ENCODE measurements around the gene SLIT3.

DNA sequence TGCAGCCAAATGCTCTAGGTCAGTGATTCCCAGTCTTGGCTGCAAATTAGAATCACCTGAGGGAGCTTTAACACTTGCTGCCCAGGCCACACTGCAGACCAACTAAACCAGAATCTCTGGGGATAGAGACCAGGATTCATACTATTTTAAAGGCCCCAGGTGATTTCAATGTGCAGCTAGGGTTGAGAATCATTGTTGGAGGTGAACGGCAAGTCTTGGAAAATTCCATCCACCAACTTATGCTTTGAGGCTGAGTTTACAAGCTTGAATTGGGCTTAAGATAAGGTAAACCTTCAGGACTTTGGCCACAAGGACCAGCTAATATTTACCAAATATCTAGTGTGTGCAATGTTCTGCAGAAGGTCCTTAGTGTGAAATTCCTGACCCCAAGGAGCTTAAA lies 27.5 kb downstream of the SLIT3 start:
- TF ChIP-seq, protein P1, sequence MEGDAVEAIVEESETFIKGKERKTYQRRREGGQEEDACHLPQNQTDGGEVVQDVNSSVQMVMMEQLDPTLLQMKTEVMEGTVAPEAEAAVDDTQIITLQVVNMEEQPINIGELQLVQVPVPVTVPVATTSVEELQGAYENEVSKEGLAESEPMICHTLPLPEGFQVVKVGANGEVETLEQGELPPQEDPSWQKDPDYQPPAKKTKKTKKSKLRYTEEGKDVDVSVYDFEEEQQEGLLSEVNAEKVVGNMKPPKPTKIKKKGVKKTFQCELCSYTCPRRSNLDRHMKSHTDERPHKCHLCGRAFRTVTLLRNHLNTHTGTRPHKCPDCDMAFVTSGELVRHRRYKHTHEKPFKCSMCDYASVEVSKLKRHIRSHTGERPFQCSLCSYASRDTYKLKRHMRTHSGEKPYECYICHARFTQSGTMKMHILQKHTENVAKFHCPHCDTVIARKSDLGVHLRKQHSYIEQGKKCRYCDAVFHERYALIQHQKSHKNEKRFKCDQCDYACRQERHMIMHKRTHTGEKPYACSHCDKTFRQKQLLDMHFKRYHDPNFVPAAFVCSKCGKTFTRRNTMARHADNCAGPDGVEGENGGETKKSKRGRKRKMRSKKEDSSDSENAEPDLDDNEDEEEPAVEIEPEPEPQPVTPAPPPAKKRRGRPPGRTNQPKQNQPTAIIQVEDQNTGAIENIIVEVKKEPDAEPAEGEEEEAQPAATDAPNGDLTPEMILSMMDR (IDR thresholded peaks at IDR 0.05; ENCODE audit: poor library complexity) = no peak
- no peak for TF ChIP-seq EZH2 (IDR thresholded peaks at IDR 0.05; ENCODE audit: borderline replicate concordance)
